WI38 (cell line): Measurements from ENCODE around the gene YES1.

Experiments
- H3K4me3 ChIP-seq: 2 replicates; pipeline ENCODE4 v1.5.1; 2011; ENCODE audit warnings: low read depth, mild to moderate bottlenecking, control low read depth, low read length
- TF ChIP-seq, protein P1 (sequence below): IDR thresholded peaks from 2 replicates; pipeline ENCODE4 v1.5.1; 2012; ENCODE audit warnings: low read depth, mild to moderate bottlenecking, control low read depth, low read length

The YES1 gene

DNA sequence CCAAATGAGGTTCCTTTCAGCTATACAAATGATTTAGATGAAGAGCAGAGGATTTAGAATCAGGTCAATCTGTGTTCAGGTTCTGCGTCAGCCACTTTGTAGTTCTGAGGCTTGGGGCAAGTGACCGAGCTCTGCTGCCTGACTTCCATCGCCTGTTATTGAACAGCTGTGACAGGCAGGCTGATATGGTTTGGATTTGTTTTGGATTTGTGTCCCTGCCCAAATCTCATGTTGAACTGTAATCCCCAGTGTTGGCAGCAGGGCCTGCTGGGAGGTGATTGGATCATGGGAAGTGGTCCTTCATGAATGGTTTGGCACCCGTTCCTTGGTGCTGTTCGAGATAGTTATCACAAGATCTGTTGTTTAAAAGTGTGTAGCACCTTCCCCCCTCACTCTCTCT is 136.0 kb downstream of the YES1 start:
- no peak overlapping the region for H3K4me3 ChIP-seq
- TF ChIP-seq, protein P1, sequence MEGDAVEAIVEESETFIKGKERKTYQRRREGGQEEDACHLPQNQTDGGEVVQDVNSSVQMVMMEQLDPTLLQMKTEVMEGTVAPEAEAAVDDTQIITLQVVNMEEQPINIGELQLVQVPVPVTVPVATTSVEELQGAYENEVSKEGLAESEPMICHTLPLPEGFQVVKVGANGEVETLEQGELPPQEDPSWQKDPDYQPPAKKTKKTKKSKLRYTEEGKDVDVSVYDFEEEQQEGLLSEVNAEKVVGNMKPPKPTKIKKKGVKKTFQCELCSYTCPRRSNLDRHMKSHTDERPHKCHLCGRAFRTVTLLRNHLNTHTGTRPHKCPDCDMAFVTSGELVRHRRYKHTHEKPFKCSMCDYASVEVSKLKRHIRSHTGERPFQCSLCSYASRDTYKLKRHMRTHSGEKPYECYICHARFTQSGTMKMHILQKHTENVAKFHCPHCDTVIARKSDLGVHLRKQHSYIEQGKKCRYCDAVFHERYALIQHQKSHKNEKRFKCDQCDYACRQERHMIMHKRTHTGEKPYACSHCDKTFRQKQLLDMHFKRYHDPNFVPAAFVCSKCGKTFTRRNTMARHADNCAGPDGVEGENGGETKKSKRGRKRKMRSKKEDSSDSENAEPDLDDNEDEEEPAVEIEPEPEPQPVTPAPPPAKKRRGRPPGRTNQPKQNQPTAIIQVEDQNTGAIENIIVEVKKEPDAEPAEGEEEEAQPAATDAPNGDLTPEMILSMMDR: no peak

DNA sequence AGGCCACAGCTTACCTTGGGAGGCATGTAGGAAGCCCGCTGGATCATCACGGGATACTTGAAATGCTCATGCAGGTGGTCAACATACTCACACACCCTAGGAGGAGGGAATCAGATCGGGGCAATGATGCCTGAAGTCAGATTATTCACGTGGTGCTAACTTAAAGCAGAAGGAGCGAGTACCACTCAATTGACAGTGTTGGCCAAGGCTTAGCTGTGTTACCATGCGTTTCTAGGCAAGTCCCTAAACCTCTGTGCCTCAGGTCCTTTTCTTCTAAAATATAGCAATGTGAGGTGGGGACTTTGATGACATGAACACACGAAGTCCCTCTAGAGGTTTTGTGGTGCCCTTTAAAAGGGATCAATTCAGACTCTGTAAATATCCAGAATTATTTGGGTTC is 136.7 kb downstream of the YES1 start:
- no peak overlapping the region for H3K4me3 ChIP-seq
- TF ChIP-seq, protein P1: no peak

DNA sequence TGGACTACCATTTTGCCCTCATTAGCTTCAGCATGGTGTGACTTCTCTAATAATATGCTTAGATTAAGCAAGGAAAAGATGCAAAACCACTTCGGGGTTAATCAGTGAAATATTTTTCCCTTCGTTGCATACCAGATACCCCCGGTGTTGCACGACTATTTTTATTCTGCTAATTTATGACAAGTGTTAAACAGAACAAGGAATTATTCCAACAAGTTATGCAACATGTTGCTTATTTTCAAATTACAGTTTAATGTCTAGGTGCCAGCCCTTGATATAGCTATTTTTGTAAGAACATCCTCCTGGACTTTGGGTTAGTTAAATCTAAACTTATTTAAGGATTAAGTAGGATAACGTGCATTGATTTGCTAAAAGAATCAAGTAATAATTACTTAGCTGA is 138.3 kb downstream of the YES1 start:
- TF ChIP-seq, protein P1: no peak
- H3K4me3 ChIP-seq: no peak overlapping the region

DNA sequence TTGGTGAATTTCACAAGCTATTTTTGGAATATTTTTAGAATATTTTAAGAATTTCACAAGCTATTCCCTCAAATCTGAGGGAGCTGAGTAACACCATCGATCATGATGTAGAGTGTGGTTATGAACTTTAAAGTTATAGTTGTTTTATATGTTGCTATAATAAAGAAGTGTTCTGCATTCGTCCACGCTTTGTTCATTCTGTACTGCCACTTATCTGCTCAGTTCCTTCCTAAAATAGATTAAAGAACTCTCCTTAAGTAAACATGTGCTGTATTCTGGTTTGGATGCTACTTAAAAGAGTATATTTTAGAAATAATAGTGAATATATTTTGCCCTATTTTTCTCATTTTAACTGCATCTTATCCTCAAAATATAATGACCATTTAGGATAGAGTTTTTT is 138.7 kb downstream of the YES1 start:
- TF ChIP-seq, protein P1: no peak

More for the DNA sequence above, 138.7 kb downstream of the YES1 start:
- H3K4me3 ChIP-seq: no peak overlapping the region
